SK-N-SH treated with all-trans-retinoic acid at 6 μM for 48 hours (cell line): ENCODE measurements around the gene ZGRF1.

Experiments used
- ATAC-seq: fragments of 200-7000 bp; cut with Tn5 transposase; 3 replicates; pipeline ENCODE4 v1.9.1; 2020; ENCODE audit warnings: mild to moderate bottlenecking, moderate library complexity
- ARNTL ChIP-seq: fragments of 450-650 bp; formaldehyde crosslinking; IDR thresholded peaks from 2 replicates; pipeline ENCODE4 v1.5.0; 2020; ENCODE audit warnings: low read depth, mild to moderate bottlenecking, moderate library complexity, borderline replicate concordance
- CREB5 ChIP-seq: fragments of 250-450 bp; sonication (Bioruptor Pico); IDR thresholded peaks from 2 replicates; pipeline ENCODE4 v1.5.1; 2020; ENCODE audit warnings: low read depth, mild to moderate bottlenecking, moderate library complexity
- CSDC2 ChIP-seq: fragments of 250-450 bp; sonication (Bioruptor Pico); IDR thresholded peaks from 2 replicates; pipeline ENCODE4 v1.5.0; 2020; ENCODE audit warnings: mild to moderate bottlenecking, moderate library complexity
- CSRNP3 ChIP-seq: fragments of 250-450 bp; sonication (Bioruptor Pico); IDR thresholded peaks from 2 replicates; pipeline ENCODE4 v1.5.1; 2021; ENCODE audit warnings: mild to moderate bottlenecking, moderate library complexity
- ESRRG ChIP-seq: fragments of 250-450 bp; sonication (Bioruptor Pico); IDR thresholded peaks from 2 replicates; pipeline ENCODE4 v1.6.1; 2021; ENCODE audit warnings: mild to moderate bottlenecking
- GLIS3 ChIP-seq: fragments of 250-450 bp; sonication (Bioruptor Pico); IDR thresholded peaks from 2 replicates; pipeline ENCODE4 v1.5.0; 2020; ENCODE audit warnings: mild to moderate bottlenecking, moderate library complexity
- ISL1 ChIP-seq: fragments of 250-450 bp; sonication (Bioruptor Pico); IDR thresholded peaks from 2 replicates; pipeline ENCODE4 v2.1.2; 2022; ENCODE audit warnings: mild to moderate bottlenecking, moderate library complexity
- OSR1 ChIP-seq: fragments of 250-450 bp; sonication (Bioruptor Pico); IDR thresholded peaks from 2 replicates; pipeline ENCODE4 v1.8.0; 2022; ENCODE audit warnings: moderate library complexity, mild to moderate bottlenecking, inconsistent platforms
- PPARA ChIP-seq: fragments of 250-450 bp; sonication (Bioruptor Pico); IDR thresholded peaks from 2 replicates; pipeline ENCODE4 v1.5.0; 2020; ENCODE audit warnings: mild to moderate bottlenecking, borderline replicate concordance
- RARB ChIP-seq: fragments of 250-450 bp; sonication (Bioruptor Pico); IDR thresholded peaks from 2 replicates; pipeline ENCODE4 v1.8.0; 2021; ENCODE audit warnings: mild to moderate bottlenecking, moderate library complexity
- SNAI2 ChIP-seq: fragments of 250-450 bp; sonication (Bioruptor Pico); IDR thresholded peaks from 2 replicates; pipeline ENCODE4 v1.5.0; 2020; ENCODE audit warnings: mild to moderate bottlenecking, moderate library complexity
- TOX ChIP-seq: fragments of 250-450 bp; sonication (Bioruptor Pico); IDR thresholded peaks from 2 replicates; pipeline ENCODE4 v1.8.0; 2021; ENCODE audit warnings: mild to moderate bottlenecking, moderate library complexity, borderline replicate concordance
- TSHZ2 ChIP-seq: fragments of 250-450 bp; sonication (Bioruptor Pico); IDR thresholded peaks from 2 replicates; pipeline ENCODE4 v1.5.0; 2020; ENCODE audit warnings: mild to moderate bottlenecking, moderate library complexity
- ZC3H10 ChIP-seq: fragments of 250-450 bp; sonication (Bioruptor Pico); IDR thresholded peaks from 2 replicates; pipeline ENCODE4 v1.5.1; 2021; ENCODE audit warnings: mild to moderate bottlenecking, moderate library complexity
- ZNF565 ChIP-seq: fragments of 450-650 bp; formaldehyde crosslinking; conservative IDR thresholded peaks from 2 replicates; pipeline ENCODE4 v1.5.0; 2020; ENCODE audit warnings: low read depth, mild to moderate bottlenecking, moderate library complexity
- ZNF70 ChIP-seq: fragments of 450-650 bp; formaldehyde crosslinking; IDR thresholded peaks from 2 replicates; pipeline ENCODE4 v1.5.0; 2020; ENCODE audit warnings: mild to moderate bottlenecking, moderate library complexity
- ZNF8 ChIP-seq: fragments of 450-650 bp; formaldehyde crosslinking; IDR thresholded peaks from 2 replicates; pipeline ENCODE4 v1.5.0; 2020; ENCODE audit warnings: mild to moderate bottlenecking, moderate library complexity
- TF ChIP-seq, protein P1 (sequence below): fragments of 250-450 bp; sonication (Bioruptor Pico); IDR thresholded peaks from 2 replicates; pipeline ENCODE4 v1.8.0; 2021; ENCODE audit warnings: low read depth, mild to moderate bottlenecking, moderate library complexity, borderline replicate concordance
- TF ChIP-seq, protein P2 (sequence below): fragments of 250-450 bp; sonication (Bioruptor Pico); IDR thresholded peaks from 2 replicates; pipeline ENCODE4 v1.8.0; 2020; ENCODE audit warnings: mild to moderate bottlenecking, moderate library complexity, borderline replicate concordance

Gene ZGRF1

GRCh38 chr4:112519689-112520597, 116.8 kb downstream of the ZGRF1 start:
- no peak for TF ChIP-seq ZC3H10 (CRISPR knock-in tag)
- no peak for TF ChIP-seq ZNF70 (CRISPR knock-in tag)
- TF ChIP-seq, protein P1, sequence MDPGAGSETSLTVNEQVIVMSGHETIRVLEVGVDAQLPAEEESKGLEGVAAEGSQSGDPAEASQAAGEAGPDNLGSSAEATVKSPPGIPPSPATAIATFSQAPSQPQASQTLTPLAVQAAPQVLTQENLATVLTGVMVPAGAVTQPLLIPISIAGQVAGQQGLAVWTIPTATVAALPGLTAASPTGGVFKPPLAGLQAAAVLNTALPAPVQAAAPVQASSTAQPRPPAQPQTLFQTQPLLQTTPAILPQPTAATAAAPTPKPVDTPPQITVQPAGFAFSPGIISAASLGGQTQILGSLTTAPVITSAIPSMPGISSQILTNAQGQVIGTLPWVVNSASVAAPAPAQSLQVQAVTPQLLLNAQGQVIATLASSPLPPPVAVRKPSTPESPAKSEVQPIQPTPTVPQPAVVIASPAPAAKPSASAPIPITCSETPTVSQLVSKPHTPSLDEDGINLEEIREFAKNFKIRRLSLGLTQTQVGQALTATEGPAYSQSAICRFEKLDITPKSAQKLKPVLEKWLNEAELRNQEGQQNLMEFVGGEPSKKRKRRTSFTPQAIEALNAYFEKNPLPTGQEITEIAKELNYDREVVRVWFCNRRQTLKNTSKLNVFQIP, result no peak
- TF ChIP-seq CSDC2, result no peak
- no peak for TF ChIP-seq ZNF8 (CRISPR knock-in tag)
- no peak for TF ChIP-seq GLIS3
- TF ChIP-seq, protein P2, sequence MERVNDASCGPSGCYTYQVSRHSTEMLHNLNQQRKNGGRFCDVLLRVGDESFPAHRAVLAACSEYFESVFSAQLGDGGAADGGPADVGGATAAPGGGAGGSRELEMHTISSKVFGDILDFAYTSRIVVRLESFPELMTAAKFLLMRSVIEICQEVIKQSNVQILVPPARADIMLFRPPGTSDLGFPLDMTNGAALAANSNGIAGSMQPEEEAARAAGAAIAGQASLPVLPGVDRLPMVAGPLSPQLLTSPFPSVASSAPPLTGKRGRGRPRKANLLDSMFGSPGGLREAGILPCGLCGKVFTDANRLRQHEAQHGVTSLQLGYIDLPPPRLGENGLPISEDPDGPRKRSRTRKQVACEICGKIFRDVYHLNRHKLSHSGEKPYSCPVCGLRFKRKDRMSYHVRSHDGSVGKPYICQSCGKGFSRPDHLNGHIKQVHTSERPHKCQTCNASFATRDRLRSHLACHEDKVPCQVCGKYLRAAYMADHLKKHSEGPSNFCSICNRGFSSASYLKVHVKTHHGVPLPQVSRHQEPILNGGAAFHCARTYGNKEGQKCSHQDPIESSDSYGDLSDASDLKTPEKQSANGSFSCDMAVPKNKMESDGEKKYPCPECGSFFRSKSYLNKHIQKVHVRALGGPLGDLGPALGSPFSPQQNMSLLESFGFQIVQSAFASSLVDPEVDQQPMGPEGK, result no peak
- TF ChIP-seq TOX (CRISPR knock-in tag), result no peak
- TF ChIP-seq ESRRG (CRISPR knock-in tag), result no peak
- no peak for TF ChIP-seq TSHZ2 (CRISPR knock-in tag)
- ATAC-seq, result no peak

- no peak for ATAC-seq
- TF ChIP-seq ISL1 (CRISPR knock-in tag), result no peak
- no peak for TF ChIP-seq GLIS3
- TF ChIP-seq, protein P2, result no peak
- no peak for TF ChIP-seq CSRNP3 (CRISPR knock-in tag)
- TF ChIP-seq ZNF8 (CRISPR knock-in tag), result no peak
- TF ChIP-seq SNAI2 (CRISPR knock-in tag), result no peak
- no peak for TF ChIP-seq PPARA (CRISPR knock-in tag)
- TF ChIP-seq ARNTL (CRISPR knock-in tag), result no peak
Observed at GRCh38 chr4:112518675-112519074, 118.0 kb downstream of the ZGRF1 start.

DNA sequence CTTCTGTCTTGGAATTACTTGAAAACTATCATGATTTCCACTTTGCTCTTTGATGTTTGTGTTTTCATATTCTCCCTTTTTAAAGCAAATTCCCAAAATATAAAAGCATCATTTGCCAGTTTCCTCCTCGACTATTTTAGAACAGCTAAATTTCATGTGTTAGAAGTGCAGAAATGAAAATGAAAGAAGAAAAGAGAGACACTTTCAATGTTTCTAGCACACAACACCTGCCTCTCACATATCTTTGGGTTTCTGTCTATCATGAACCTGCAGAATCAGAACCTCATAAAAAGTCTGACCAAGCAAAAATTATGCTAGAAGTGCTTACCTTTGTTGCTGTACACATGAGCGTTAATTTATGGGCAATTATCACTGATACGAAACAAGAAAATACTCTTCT, 118.8 kb downstream of the ZGRF1 start:
- no peak for ATAC-seq
- TF ChIP-seq ESRRG (CRISPR knock-in tag), result no peak
- no peak for TF ChIP-seq TSHZ2 (CRISPR knock-in tag)
- TF ChIP-seq, protein P2, result no peak
- TF ChIP-seq RARB (CRISPR knock-in tag), result no peak
- no peak for TF ChIP-seq ZNF565
- TF ChIP-seq TOX (CRISPR knock-in tag), result no peak
- no peak for TF ChIP-seq CREB5 (CRISPR knock-in tag)
- TF ChIP-seq OSR1 (CRISPR knock-in tag), result no peak
- TF ChIP-seq ZNF70 (CRISPR knock-in tag), result no peak
